ENCODE results near the gene PLCB4. TPM values are rescaled to one million over a fixed set of nuclear protein-coding genes. Genes with fewer than 3 reads are reported as not detected.
"Not testable (repeated sequence)": the region's sequence is repeated elsewhere in the genome, so short reads cannot be mapped to it uniquely, and the experiment has no call there.

The PLCB4 gene
- total RNA-seq, 6 experiments from 2014 or later, result 71.8 to 95.7 (median 79.1) TPM

- H3K36me3 Mint-ChIP-seq (ENCODE audit: low read depth), result peaks cover 56% of the 10 kb centered on the region
- peak overlapping the region; percentile 69; the same call in 1 of the 2 replicates for H3K4me3 Mint-ChIP-seq
- peaks cover 18% of the 10 kb centered on the region for H3K9me3 Mint-ChIP-seq
- H3K4me1 Mint-ChIP-seq (ENCODE audit: low read depth), result peaks cover 67% of the 10 kb centered on the region
- peak overlapping the region; percentile 83 for H3K27ac Mint-ChIP-seq
- H3K27me3 Mint-ChIP-seq (ENCODE audit: insufficient read depth), result peaks cover 3% of the 10 kb centered on the region
- TF ChIP-seq CTCF (IDR thresholded peaks at IDR 0.05), result no peak
- no peak for DNase-seq
Observed at GRCh38 chr20:9148291-9148690, 79.4 kb downstream of the PLCB4 start.

DNA sequence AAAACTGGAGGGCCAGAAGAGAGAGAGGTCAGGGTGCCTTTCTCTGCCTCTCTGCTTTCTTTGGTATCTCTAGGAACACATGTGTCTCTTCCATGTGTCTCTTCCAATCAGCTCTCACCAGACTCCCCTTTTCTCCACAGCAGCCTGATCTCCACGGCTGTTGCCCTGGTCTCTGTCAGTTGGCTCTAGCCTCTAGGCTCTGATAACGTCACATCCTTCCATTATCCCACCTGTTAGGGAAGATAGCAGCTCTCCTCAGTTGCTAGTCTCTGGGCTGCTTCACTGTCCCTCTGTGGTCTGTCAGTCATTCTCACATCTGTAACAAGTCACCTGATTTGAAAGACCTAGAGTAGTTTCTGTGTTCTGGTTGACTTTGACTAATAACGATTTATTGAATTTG lies 80.2 kb downstream of the PLCB4 start:
- DNase-seq, result no peak
- Mint-ChIP-seq H3K27ac (peak overlapping the region; percentile 83), H3K27me3 (ENCODE audit: insufficient read depth) (peaks cover 3% of the 10 kb centered on the region; the same call in 1 of the 2 replicates), H3K9me3 (peaks cover 21% of the 10 kb centered on the region), H3K4me1 (ENCODE audit: low read depth) (peaks cover 59% of the 10 kb centered on the region), H3K4me3 (no peak overlapping the region), H3K36me3 (ENCODE audit: low read depth) (peaks cover 64% of the 10 kb centered on the region)
- no peak for TF ChIP-seq CTCF (IDR thresholded peaks at IDR 0.05)

DNA sequence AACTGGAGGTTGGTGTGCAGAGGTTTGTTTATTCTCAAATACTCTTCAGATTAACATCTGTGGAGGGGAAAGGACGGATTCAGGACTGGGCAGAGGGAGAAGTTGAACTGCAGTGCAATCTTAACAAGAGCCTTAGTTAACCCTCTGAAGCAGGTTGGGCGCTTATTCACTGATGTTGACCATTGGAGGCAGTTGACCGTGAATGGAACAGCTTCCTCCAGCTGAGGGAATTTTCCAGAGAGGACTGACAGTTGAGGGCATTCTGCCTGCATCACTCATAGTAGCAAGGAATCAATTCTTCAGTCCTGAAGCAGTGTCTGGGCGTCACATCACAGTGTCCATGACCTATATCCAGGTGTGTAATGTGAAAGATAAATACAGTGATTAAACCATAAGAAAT lies 80.9 kb downstream of the PLCB4 start:
- peaks cover 3% of the 10 kb centered on the region; the same call in 1 of the 2 replicates for H3K27me3 Mint-ChIP-seq (ENCODE audit: insufficient read depth)
- peak overlapping the region; percentile 83; the same call in 1 of the 2 replicates for H3K27ac Mint-ChIP-seq
- peaks cover 65% of the 10 kb centered on the region for H3K36me3 Mint-ChIP-seq (ENCODE audit: low read depth)
- H3K4me3 Mint-ChIP-seq, result no peak overlapping the region
- peaks cover 21% of the 10 kb centered on the region for H3K9me3 Mint-ChIP-seq
- no peak for DNase-seq
- TF ChIP-seq CTCF (IDR thresholded peaks at IDR 0.05), result no peak
- peaks cover 52% of the 10 kb centered on the region for H3K4me1 Mint-ChIP-seq (ENCODE audit: low read depth)

DNA sequence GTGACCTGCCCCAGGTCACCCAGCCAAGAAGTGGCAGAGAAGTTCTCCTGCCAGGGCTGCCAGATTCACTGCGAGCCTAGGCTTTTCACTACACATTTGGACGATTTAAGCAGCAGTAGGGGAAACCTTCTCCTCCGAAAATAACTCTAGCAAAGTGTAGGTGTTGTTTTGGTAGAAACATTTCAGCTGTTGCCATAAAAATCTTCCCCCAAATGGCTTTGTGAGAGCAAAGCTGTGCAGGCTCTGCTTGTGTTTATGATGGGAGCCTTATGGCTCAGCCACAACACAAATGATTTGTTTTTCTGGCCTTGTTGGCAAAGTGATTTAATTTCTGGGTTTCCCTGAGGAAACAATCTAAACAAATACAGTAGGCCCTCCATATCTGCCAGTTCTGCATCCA lies 81.8 kb downstream of the PLCB4 start:
- no peak for DNase-seq
- Mint-ChIP-seq H3K27ac (no peak overlapping the region), H3K27me3 (ENCODE audit: insufficient read depth) (peaks cover 3% of the 10 kb centered on the region; the same call in 1 of the 2 replicates), H3K36me3 (ENCODE audit: low read depth) (peaks cover 67% of the 10 kb centered on the region), H3K4me3 (no peak overlapping the region), H3K4me1 (ENCODE audit: low read depth) (peaks cover 43% of the 10 kb centered on the region), H3K9me3 (peaks cover 21% of the 10 kb centered on the region)
- no peak for TF ChIP-seq CTCF (IDR thresholded peaks at IDR 0.05)

GRCh38 chr20:9152139-9152538 lies 83.3 kb downstream of the PLCB4 start:
- peaks cover 33% of the 10 kb centered on the region for H3K4me1 Mint-ChIP-seq (ENCODE audit: low read depth)
- H3K36me3 Mint-ChIP-seq (ENCODE audit: low read depth), result peaks cover 69% of the 10 kb centered on the region
- DNase-seq; H3K27me3 Mint-ChIP-seq (ENCODE audit: insufficient read depth); H3K4me3 Mint-ChIP-seq; H3K27ac Mint-ChIP-seq: not testable (repeated sequence)
- H3K9me3 Mint-ChIP-seq, result peaks cover 21% of the 10 kb centered on the region

DNA sequence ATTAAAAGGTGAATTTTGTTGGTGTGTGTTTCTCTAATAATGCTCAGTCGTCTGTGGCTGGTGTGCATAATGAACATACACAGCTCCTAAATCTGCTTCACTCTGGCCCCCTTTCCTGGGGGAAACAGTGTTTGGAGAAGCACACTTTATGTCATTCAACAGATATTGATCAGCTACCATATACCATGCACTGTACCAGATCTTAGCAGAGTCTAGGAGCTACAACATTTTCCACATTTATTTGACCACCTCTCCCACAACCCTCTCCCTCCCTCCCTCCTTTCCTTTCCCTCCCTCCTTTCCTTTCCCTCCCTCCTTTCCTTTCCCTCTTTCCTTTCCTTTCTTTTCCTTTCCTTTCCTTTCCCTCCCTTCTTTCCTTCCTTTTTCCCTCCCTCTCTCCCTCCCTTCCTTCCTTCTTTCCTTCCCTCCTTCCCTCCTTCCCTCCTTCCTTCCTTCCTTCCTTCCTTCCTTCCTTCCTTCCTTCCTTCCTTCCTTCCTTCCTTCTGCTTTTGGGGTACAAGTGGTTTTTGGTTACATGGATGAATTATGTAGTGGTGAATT lies 85.7 kb downstream of the PLCB4 start:
- DNase-seq, result no peak
- TF ChIP-seq CTCF (IDR thresholded peaks at IDR 0.05), result no peak
- Mint-ChIP-seq H3K36me3 (ENCODE audit: low read depth) (peaks cover 64% of the 10 kb centered on the region), H3K4me1 (ENCODE audit: low read depth) (peaks cover 18% of the 10 kb centered on the region), H3K27me3 (ENCODE audit: insufficient read depth) (peaks cover 1% of the 10 kb centered on the region; the same call in 1 of the 2 replicates), H3K9me3 (peaks cover 21% of the 10 kb centered on the region), H3K4me3 (no peak overlapping the region), H3K27ac (no peak overlapping the region)

Measured in HFFc6 (cell line).